Measurements from ENCODE around the gene DMRT2.
A peak's percentile ranks its signal among the peaks of the same experiment; 100 is the strongest.

The DMRT2 gene

GRCh38 chr9:1048811-1049210 is 1.3 kb upstream of the DMRT2 start:
- no peak for DNase-seq (ENCODE audit: extremely low spot score)
- TF ChIP-seq FOXM1 (IDR thresholded peaks at IDR 0.05; ENCODE audit: borderline replicate concordance) (no peak), SP1 (IDR thresholded peaks at IDR 0.05) (no peak), FOXK2 (IDR thresholded peaks at IDR 0.05) (no peak), ZNF384 (IDR thresholded peaks at IDR 0.05) (no peak), LEF1 (IDR thresholded peaks at IDR 0.05; ENCODE audit: borderline replicate concordance) (no peak), ARNT (IDR thresholded peaks at IDR 0.05) (no peak), TARDBP (IDR thresholded peaks at IDR 0.05) (no peak), SUZ12 (IDR thresholded peaks at IDR 0.05) (no peak), BHLHE40 (IDR thresholded peaks at IDR 0.05; ENCODE audit: borderline replicate concordance) (no peak), PKNOX1 (IDR thresholded peaks at IDR 0.05) (no peak), FOXA1 (IDR thresholded peaks at IDR 0.05) (no peak), NFRKB (IDR thresholded peaks at IDR 0.05) (no peak), L3MBTL2 (conservative IDR thresholded peaks at IDR 0.05) (no peak), ELF4 (IDR thresholded peaks at IDR 0.05) (no peak)
- ChIA-PET POLR2A (no interaction called here), CTCF (no interaction called here)

- no peak for TF ChIP-seq FOXA1 (IDR thresholded peaks at IDR 0.05)
- TF ChIP-seq PKNOX1 (IDR thresholded peaks at IDR 0.05): no peak
- TF ChIP-seq FOXK2 (IDR thresholded peaks at IDR 0.05): no peak
- DNase-seq (ENCODE audit: extremely low spot score): no peak
- ChIA-PET POLR2A (no interaction called here), CTCF (no interaction called here)
These were observed 516 bp upstream of the DMRT2 start for GRCh38 chr9:1049641-1050040.

- TF ChIP-seq CTBP1 (IDR thresholded peaks at IDR 0.05; ENCODE audit: borderline replicate concordance): no peak
- TF ChIP-seq L3MBTL2 (conservative IDR thresholded peaks at IDR 0.05): no peak
- CTCF ChIA-PET: no interaction called here
- no peak for DNase-seq (ENCODE audit: extremely low spot score)
- POLR2A ChIA-PET: no interaction called here
These were observed 1.0 kb downstream of the DMRT2 start for GRCh38 chr9:1051210-1051583.

DNA sequence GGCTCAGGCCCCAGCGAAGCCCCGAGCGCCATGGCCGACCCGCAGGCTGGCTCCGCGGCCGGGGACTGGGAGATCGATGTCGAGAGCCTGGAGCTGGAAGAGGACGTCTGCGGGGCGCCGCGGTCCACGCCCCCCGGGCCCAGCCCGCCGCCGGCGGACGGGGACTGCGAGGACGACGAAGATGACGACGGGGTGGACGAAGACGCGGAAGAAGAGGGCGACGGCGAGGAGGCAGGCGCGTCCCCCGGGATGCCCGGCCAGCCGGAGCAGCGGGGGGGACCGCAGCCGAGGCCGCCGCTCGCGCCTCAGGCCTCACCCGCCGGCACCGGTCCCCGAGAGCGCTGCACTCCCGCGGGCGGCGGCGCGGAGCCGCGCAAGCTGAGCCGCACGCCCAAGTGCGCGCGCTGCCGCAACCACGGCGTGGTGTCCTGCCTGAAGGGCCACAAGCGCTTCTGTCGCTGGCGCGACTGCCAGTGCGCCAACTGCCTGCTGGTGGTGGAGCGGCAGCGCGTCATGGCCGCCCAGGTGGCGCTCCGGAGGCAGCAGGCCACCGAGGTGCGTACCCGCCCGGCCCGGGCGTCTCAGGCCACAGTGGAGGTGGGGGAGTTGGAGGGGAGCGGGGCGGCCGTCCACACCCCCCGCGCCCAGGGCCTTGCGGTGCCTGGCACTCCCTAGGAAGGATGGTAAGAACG is 1.6 kb downstream of the DMRT2 start:
- POLR2A ChIA-PET: no interaction called here
- DNase-seq (ENCODE audit: extremely low spot score): peak; percentile 10
- CTCF ChIA-PET: no interaction called here
- TF ChIP-seq FOXK2 (IDR thresholded peaks at IDR 0.05) (no peak), SP1 (IDR thresholded peaks at IDR 0.05) (no peak), FOXA1 (IDR thresholded peaks at IDR 0.05) (no peak), HDGF (IDR thresholded peaks at IDR 0.05; ENCODE audit: borderline replicate concordance) (no peak), ARNT (IDR thresholded peaks at IDR 0.05) (no peak), ZNF384 (IDR thresholded peaks at IDR 0.05) (no peak), PKNOX1 (IDR thresholded peaks at IDR 0.05) (no peak), ELF4 (IDR thresholded peaks at IDR 0.05) (no peak)

GRCh38 chr9:1052365-1053281 is 2.5 kb downstream of the DMRT2 start:
- CTCF ChIA-PET: no interaction called here
- POLR2A ChIA-PET: no interaction called here
- TF ChIP-seq HDGF (IDR thresholded peaks at IDR 0.05; ENCODE audit: borderline replicate concordance) (no peak), SUZ12 (IDR thresholded peaks at IDR 0.05) (no peak), ELF4 (IDR thresholded peaks at IDR 0.05) (no peak), ZNF384 (IDR thresholded peaks at IDR 0.05) (no peak), LEF1 (IDR thresholded peaks at IDR 0.05; ENCODE audit: borderline replicate concordance) (no peak), ARNT (IDR thresholded peaks at IDR 0.05) (no peak), TARDBP (IDR thresholded peaks at IDR 0.05) (no peak), FOXK2 (IDR thresholded peaks at IDR 0.05) (no peak), L3MBTL2 (conservative IDR thresholded peaks at IDR 0.05) (no peak), BHLHE40 (IDR thresholded peaks at IDR 0.05; ENCODE audit: borderline replicate concordance) (no peak), FOXA1 (IDR thresholded peaks at IDR 0.05) (no peak), PKNOX1 (IDR thresholded peaks at IDR 0.05) (no peak), CTBP1 (IDR thresholded peaks at IDR 0.05; ENCODE audit: borderline replicate concordance) (no peak), FOXM1 (IDR thresholded peaks at IDR 0.05; ENCODE audit: borderline replicate concordance) (no peak)
- DNase-seq (ENCODE audit: extremely low spot score): no peak

DNA sequence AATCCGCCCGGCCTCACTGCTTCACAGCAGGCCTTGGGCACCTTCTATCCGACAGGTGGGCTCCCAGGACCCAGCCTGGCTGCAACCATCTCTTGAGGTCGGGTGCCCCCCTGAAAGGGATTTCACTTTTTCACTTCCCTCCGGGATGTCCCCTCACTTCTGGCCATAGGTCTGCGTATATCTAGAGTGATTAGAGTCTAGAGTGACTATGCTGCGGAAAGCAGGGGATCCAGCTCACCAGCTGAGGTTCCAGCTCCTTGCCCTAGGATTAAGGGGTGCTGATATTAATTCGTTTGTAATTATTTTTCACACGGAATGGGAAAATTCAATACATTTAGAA is 3.1 kb downstream of the DMRT2 start:
- POLR2A ChIA-PET: no interaction called here
- CTCF ChIA-PET: no interaction called here
- no peak for DNase-seq (ENCODE audit: extremely low spot score)
- TF ChIP-seq CTBP1 (IDR thresholded peaks at IDR 0.05; ENCODE audit: borderline replicate concordance): no peak
- no peak for TF ChIP-seq ZNF384 (IDR thresholded peaks at IDR 0.05)
- no peak for TF ChIP-seq SUZ12 (IDR thresholded peaks at IDR 0.05)
- no peak for TF ChIP-seq L3MBTL2 (conservative IDR thresholded peaks at IDR 0.05)
- TF ChIP-seq FOXA1 (IDR thresholded peaks at IDR 0.05): no peak
- no peak for TF ChIP-seq LEF1 (IDR thresholded peaks at IDR 0.05; ENCODE audit: borderline replicate concordance)
- TF ChIP-seq TARDBP (IDR thresholded peaks at IDR 0.05): no peak
- no peak for TF ChIP-seq ARNT (IDR thresholded peaks at IDR 0.05)
- TF ChIP-seq NFRKB (IDR thresholded peaks at IDR 0.05): no peak
- no peak for TF ChIP-seq HDGF (IDR thresholded peaks at IDR 0.05; ENCODE audit: borderline replicate concordance)
- no peak for TF ChIP-seq BHLHE40 (IDR thresholded peaks at IDR 0.05; ENCODE audit: borderline replicate concordance)
- no peak for TF ChIP-seq FOXK2 (IDR thresholded peaks at IDR 0.05)
- no peak for TF ChIP-seq FOXM1 (IDR thresholded peaks at IDR 0.05; ENCODE audit: borderline replicate concordance)
- no peak for TF ChIP-seq PKNOX1 (IDR thresholded peaks at IDR 0.05)
- no peak for TF ChIP-seq SP1 (IDR thresholded peaks at IDR 0.05)
- TF ChIP-seq ELF4 (IDR thresholded peaks at IDR 0.05): no peak

Data from HEK293T (cell line).